Neural cell (in vitro differentiated cells): ENCODE data around the gene OR1F1. TPM values are rescaled to one million over a fixed set of nuclear protein-coding genes. Genes with fewer than 3 reads are reported as not detected.

Experiments used
- H2AFZ ChIP-seq: fragments of 200-600, 300-800 bp; sonication (generic), shearing (Covaris generic); 2 replicates; pipeline ENCODE4 v1.6.0; 2014; ENCODE audit warnings: low read depth, mild to moderate bottlenecking, antibody characterized with exemption, low read length, moderate library complexity
- H3F3A ChIP-seq: fragments of 200-600 bp; shearing (Covaris generic); 2 replicates; pipeline ENCODE4 v1.6.1; 2016; ENCODE audit warnings: mild to moderate bottlenecking, moderate library complexity, mixed read lengths, antibody characterized with exemption, low read length; ENCODE audit not compliant: insufficient read depth, poor library complexity, severe bottlenecking
- H3K27ac ChIP-seq: fragments of 200-600, 300-800 bp; sonication (generic), shearing (Covaris generic); 2 replicates; pipeline ENCODE4 v1.5.1; 2014; ENCODE audit warnings: mild to moderate bottlenecking, low read length, moderate library complexity
- H3K27me3 ChIP-seq: fragments of 300-800, 200-600 bp; sonication (generic), shearing (Covaris generic); 2 replicates; pipeline ENCODE4 v1.6.0; 2014; ENCODE audit warnings: mild to moderate bottlenecking, low read depth, low read length, moderate library complexity; ENCODE audit not compliant: insufficient read depth
- H3K36me3 ChIP-seq: fragments of 300-800, 200-600 bp; sonication (generic), shearing (Covaris generic); 2 replicates; pipeline ENCODE4 v1.5.1; 2014; ENCODE audit warnings: mild to moderate bottlenecking, antibody characterized with exemption, low read length, moderate library complexity; ENCODE audit not compliant: insufficient read depth
- H3K4me2 ChIP-seq: fragments of 300-800, 200-600 bp; sonication (generic), shearing (Covaris generic); 2 replicates; pipeline ENCODE4 v1.6.0; 2014; ENCODE audit warnings: mild to moderate bottlenecking, low read length
- H3K4me3 ChIP-seq: fragments of 300-800, 200-600 bp; sonication (generic), shearing (Covaris generic); 2 replicates; pipeline ENCODE4 v1.5.1; 2014; ENCODE audit warnings: mild to moderate bottlenecking, low read length, moderate library complexity
- H3K79me2 ChIP-seq: fragments of 200-600 bp; shearing (Covaris generic); replicated peaks from 2 replicates; pipeline ENCODE4 v1.6.0; 2014; ENCODE audit warnings: mild to moderate bottlenecking, low read length, moderate library complexity; ENCODE audit not compliant: insufficient read depth
- H3K9ac ChIP-seq: fragments of 300-800, 200-600 bp; sonication (generic), shearing (Covaris generic); 2 replicates; pipeline ENCODE4 v1.6.1; 2016; ENCODE audit warnings: mild to moderate bottlenecking, low read length, mixed read lengths
- H3K9me2 ChIP-seq: fragments of 200-600 bp; shearing (Covaris generic); 2 replicates; pipeline ENCODE4 v1.6.1; 2016; ENCODE audit warnings: mild to moderate bottlenecking, low read length, mixed read lengths; ENCODE audit not compliant: insufficient read depth
- H3K9me3 ChIP-seq: fragments of 200-600, 300-800 bp; sonication (generic), shearing (Covaris generic); 2 replicates; pipeline ENCODE4 v1.6.1; 2016; ENCODE audit warnings: mild to moderate bottlenecking, mixed run types, low read length, moderate library complexity, mixed read lengths
- H4K20me1 ChIP-seq: fragments of 200-600 bp; shearing (Covaris generic); 2 replicates; pipeline ENCODE4 v1.6.1; 2016; ENCODE audit warnings: mild to moderate bottlenecking, mixed run types; ENCODE audit not compliant: insufficient read depth
- EP300 ChIP-seq: fragments of 450-650 bp; conservative IDR thresholded peaks from 2 replicates; pipeline ENCODE4 v1.6.1; 2014; ENCODE audit warnings: antibody characterized with exemption, mild to moderate bottlenecking, moderate library complexity; ENCODE audit not compliant: poor library complexity, severe bottlenecking
- EZH2 ChIP-seq: fragments of 200-600, 300-800 bp; shearing (Covaris generic), sonication (generic); IDR thresholded peaks from 2 replicates; pipeline ENCODE4 v1.6.1; 2014; ENCODE audit warnings: antibody characterized with exemption, low read length, borderline replicate concordance, mild to moderate bottlenecking; ENCODE audit not compliant: insufficient read depth, poor library complexity, severe bottlenecking
- MXI1 ChIP-seq: fragments of 450-650 bp; conservative IDR thresholded peaks from 2 replicates; pipeline ENCODE4 v1.6.1; 2014; ENCODE audit warnings: antibody characterized with exemption, mild to moderate bottlenecking; ENCODE audit not compliant: poor library complexity, severe bottlenecking
- POLR2AphosphoS5 ChIP-seq: IDR thresholded peaks from 2 replicates; pipeline ENCODE4 v1.6.1; 2012
- RAD21 ChIP-seq: fragments of 450-650 bp; conservative IDR thresholded peaks from 2 replicates; pipeline ENCODE4 v1.6.1; 2014; ENCODE audit warnings: antibody characterized with exemption, mild to moderate bottlenecking, moderate library complexity
- SMC3 ChIP-seq: fragments of 450-650 bp; conservative IDR thresholded peaks from 2 replicates; pipeline ENCODE4 v1.6.1; 2014; ENCODE audit warnings: antibody characterized with exemption, mild to moderate bottlenecking, moderate library complexity; ENCODE audit not compliant: poor library complexity
- TAF1 ChIP-seq: IDR thresholded peaks from 2 replicates; pipeline ENCODE4 v1.6.1; 2012; ENCODE audit warnings: low read depth
- polyA plus RNA-seq: library from polyadenylated mRNA; depleted of rRNA; stranded (reverse); fragments of >200 nt; gene quantifications from 2 replicates; pipeline ENCODE4 v1.2.3, GENCODE V29; 2014
- TF ChIP-seq, protein P1 (sequence below): IDR thresholded peaks from 2 replicates; pipeline ENCODE4 v1.6.1; 2012; ENCODE audit warnings: borderline replicate concordance
- TF ChIP-seq, protein P2 (sequence below): fragments of 450-650 bp; IDR thresholded peaks from 2 replicates; pipeline ENCODE4 v1.5.1; 2014; ENCODE audit warnings: antibody characterized with exemption, mild to moderate bottlenecking, moderate library complexity; ENCODE audit not compliant: poor library complexity, severe bottlenecking

OR1F1 gene
- polyA plus RNA-seq, 1 donor from 2014 or later: 2.5 TPM

- TF ChIP-seq SMC3 (peak; percentile 63), EP300 (peak; percentile 42), RAD21 (peak; percentile 56), MXI1 (peak; percentile 85), POLR2AphosphoS5 (peak; percentile 83), TAF1 (peak; percentile 31), EZH2 (no peak)
- TF ChIP-seq, protein P1, sequence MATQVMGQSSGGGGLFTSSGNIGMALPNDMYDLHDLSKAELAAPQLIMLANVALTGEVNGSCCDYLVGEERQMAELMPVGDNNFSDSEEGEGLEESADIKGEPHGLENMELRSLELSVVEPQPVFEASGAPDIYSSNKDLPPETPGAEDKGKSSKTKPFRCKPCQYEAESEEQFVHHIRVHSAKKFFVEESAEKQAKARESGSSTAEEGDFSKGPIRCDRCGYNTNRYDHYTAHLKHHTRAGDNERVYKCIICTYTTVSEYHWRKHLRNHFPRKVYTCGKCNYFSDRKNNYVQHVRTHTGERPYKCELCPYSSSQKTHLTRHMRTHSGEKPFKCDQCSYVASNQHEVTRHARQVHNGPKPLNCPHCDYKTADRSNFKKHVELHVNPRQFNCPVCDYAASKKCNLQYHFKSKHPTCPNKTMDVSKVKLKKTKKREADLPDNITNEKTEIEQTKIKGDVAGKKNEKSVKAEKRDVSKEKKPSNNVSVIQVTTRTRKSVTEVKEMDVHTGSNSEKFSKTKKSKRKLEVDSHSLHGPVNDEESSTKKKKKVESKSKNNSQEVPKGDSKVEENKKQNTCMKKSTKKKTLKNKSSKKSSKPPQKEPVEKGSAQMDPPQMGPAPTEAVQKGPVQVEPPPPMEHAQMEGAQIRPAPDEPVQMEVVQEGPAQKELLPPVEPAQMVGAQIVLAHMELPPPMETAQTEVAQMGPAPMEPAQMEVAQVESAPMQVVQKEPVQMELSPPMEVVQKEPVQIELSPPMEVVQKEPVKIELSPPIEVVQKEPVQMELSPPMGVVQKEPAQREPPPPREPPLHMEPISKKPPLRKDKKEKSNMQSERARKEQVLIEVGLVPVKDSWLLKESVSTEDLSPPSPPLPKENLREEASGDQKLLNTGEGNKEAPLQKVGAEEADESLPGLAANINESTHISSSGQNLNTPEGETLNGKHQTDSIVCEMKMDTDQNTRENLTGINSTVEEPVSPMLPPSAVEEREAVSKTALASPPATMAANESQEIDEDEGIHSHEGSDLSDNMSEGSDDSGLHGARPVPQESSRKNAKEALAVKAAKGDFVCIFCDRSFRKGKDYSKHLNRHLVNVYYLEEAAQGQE: peak; percentile 68
- TF ChIP-seq, protein P2, sequence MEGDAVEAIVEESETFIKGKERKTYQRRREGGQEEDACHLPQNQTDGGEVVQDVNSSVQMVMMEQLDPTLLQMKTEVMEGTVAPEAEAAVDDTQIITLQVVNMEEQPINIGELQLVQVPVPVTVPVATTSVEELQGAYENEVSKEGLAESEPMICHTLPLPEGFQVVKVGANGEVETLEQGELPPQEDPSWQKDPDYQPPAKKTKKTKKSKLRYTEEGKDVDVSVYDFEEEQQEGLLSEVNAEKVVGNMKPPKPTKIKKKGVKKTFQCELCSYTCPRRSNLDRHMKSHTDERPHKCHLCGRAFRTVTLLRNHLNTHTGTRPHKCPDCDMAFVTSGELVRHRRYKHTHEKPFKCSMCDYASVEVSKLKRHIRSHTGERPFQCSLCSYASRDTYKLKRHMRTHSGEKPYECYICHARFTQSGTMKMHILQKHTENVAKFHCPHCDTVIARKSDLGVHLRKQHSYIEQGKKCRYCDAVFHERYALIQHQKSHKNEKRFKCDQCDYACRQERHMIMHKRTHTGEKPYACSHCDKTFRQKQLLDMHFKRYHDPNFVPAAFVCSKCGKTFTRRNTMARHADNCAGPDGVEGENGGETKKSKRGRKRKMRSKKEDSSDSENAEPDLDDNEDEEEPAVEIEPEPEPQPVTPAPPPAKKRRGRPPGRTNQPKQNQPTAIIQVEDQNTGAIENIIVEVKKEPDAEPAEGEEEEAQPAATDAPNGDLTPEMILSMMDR: no peak
- Histone ChIP-seq H3K27ac (peak within 1 kb of the TSS; percentile 94), H3K36me3 (peaks cover 23% of the 10 kb centered on the region), H3K4me3 (peak within 1 kb of the TSS; percentile 100), H3K9me3 (peaks cover 2% of the 10 kb centered on the region), H3K9ac (peak within 1 kb of the TSS; percentile 89), H2AFZ (peak within 1 kb of the TSS; percentile 83), H4K20me1 (no peaks in the 10 kb centered on the region), H3K4me2 (peak within 1 kb of the TSS; percentile 81), H3K79me2 (peaks cover 8% of the 10 kb centered on the region), H3F3A (no peaks in the 10 kb centered on the region), H3K9me2 (no peaks in the 10 kb centered on the region), H3K27me3 (no peaks in the 10 kb centered on the region)
These were observed 47.0 kb downstream of the OR1F1 start, which contains the start of gene ZNF200 for GRCh38 chr16:3234857-3235561. ZNF200 (minus strand) TSS chr16:3235158; CDS start chr16:3233755, 1,403 bp downstream.

- TF ChIP-seq MXI1 (no peak), RAD21 (no peak)
- Histone ChIP-seq H3K36me3 (peaks cover 17% of the 10 kb centered on the region), H3K4me3 (no peak overlapping the region)
These were observed 48.1 kb downstream of the OR1F1 start for GRCh38 chr16:3235856-3236669.

More at GRCh38 chr16:3235856-3236669, 48.1 kb downstream of the OR1F1 start:
- H2AFZ ChIP-seq: no peak overlapping the region
- H3K27me3 ChIP-seq: no peaks in the 10 kb centered on the region
- H3K9ac ChIP-seq: no peak overlapping the region
- H3K79me2 ChIP-seq: peaks cover 8% of the 10 kb centered on the region
- H3K4me2 ChIP-seq: no peak overlapping the region
- no peaks in the 10 kb centered on the region for H4K20me1 ChIP-seq
- H3F3A ChIP-seq: no peaks in the 10 kb centered on the region
- no peaks in the 10 kb centered on the region for H3K9me2 ChIP-seq
- H3K27ac ChIP-seq: no peak overlapping the region
- peaks cover 2% of the 10 kb centered on the region for H3K9me3 ChIP-seq
